A549 (cell line): Measurements from ENCODE around the gene SLC6A5. TPM values are rescaled to one million over a fixed set of nuclear protein-coding genes. Genes with fewer than 3 reads are reported as not detected.

ENCODE experiments used
- ATAC-seq, 2 experiments: fragments of 200-7000 bp in 1 of 2; fragments of >200 bp in 1 of 2; cut with Nextera tagmentation in 1 of 2; cut with Tn5 transposase in 1 of 2; 3 replicates each; pipeline versions ENCODE4 v1.8.0 to v1.9.1; 2018 to 2020; ENCODE audit warnings: mild to moderate bottlenecking in 1 of 2, moderate library complexity in 1 of 2
- CTCF ChIA-PET: fragments of 300-600 bp; sonication (Branson Sonifier 250); formaldehyde crosslinking; extraction: SDS; loops from one replicate; lab custom pipeline; 2021; ENCODE audit warnings: antibody characterized with exemption, inconsistent platforms; lab: Yijun Ruan, JAX
- POLR2A ChIA-PET: fragments of 350-600 bp; formaldehyde crosslinking; extraction: SDS; loops from one replicate; lab custom pipeline; 2021; ENCODE audit warnings: antibody characterized with exemption, inconsistent platforms; lab: Yijun Ruan, JAX
- DNase-seq, 2 experiments: peaks; one replicate each; pipeline versions ENCODE4 v3.0.0 to v3.0.0-alpha.2; 2011 to 2016; ENCODE audit warnings: low read depth in 1 of 2, low spot score in 1 of 2
- FAIRE-seq: peaks from 2 replicates; lab custom pipeline; 2011; peaks lifted over from hg19 to GRCh38; lab: Jason Lieb, UNC
- H3K27ac ChIP-seq, 2 experiments: fragments of >200 bp; sonication (Bioruptor Twin); formaldehyde crosslinking; 3 replicates each; pipeline ENCODE4 v1.5.1; 2016 to 2017
- H3K4me1 ChIP-seq: fragments of >200 bp; sonication (Bioruptor Twin); formaldehyde crosslinking; 3 replicates; pipeline ENCODE4 v1.6.1; 2016
- H3K4me2 ChIP-seq: fragments of >200 bp; sonication (Bioruptor Twin); formaldehyde crosslinking; 3 replicates; pipeline ENCODE4 v1.6.1; 2016
- H3K4me3 ChIP-seq: fragments of >200 bp; sonication (Bioruptor Twin); formaldehyde crosslinking; 3 replicates; pipeline ENCODE4 v1.5.1; 2016
- H3K9me3 ChIP-seq: fragments of >200 bp; sonication (Bioruptor Twin); formaldehyde crosslinking; 3 replicates; pipeline ENCODE4 v1.6.1; 2016
- BCL3 ChIP-seq: fragments of >200 bp; sonication (Bioruptor Twin); formaldehyde crosslinking; IDR thresholded peaks from 3 replicates; pipeline ENCODE4 v1.6.1; 2016
- CBX2 ChIP-seq: fragments of 200-600 bp; sonication (generic); IDR thresholded peaks from 2 replicates; pipeline ENCODE4 v1.6.1; 2016; ENCODE audit warnings: low read depth, mild to moderate bottlenecking, borderline replicate concordance
- CHD4 ChIP-seq: fragments of 200-600 bp; sonication (generic); IDR thresholded peaks from 2 replicates; pipeline ENCODE4 v1.6.1; 2016; ENCODE audit warnings: antibody characterized with exemption, mild to moderate bottlenecking, borderline replicate concordance
- GATA3 ChIP-seq: IDR thresholded peaks from 2 replicates; pipeline ENCODE4 v1.6.1; 2012; ENCODE audit warnings: borderline replicate concordance
- HDAC2 ChIP-seq: fragments of 200-600 bp; sonication (generic); IDR thresholded peaks from 2 replicates; pipeline ENCODE4 v1.6.1; 2016
- HES2 ChIP-seq: fragments of >200 bp; sonication (Bioruptor Twin); formaldehyde crosslinking; IDR thresholded peaks from 2 replicates; pipeline ENCODE4 v1.6.1; 2016
- HMGXB4 ChIP-seq: fragments of 250-450 bp; sonication (Bioruptor Pico); IDR thresholded peaks from 2 replicates; pipeline ENCODE4 v1.5.0; 2021; ENCODE audit warnings: mild to moderate bottlenecking, moderate library complexity, borderline replicate concordance
- HOXB13 ChIP-seq: fragments of 250-450 bp; sonication (Bioruptor Pico); IDR thresholded peaks from 2 replicates; pipeline ENCODE4 v1.5.0; 2020; ENCODE audit warnings: low read depth, mild to moderate bottlenecking, moderate library complexity
- JUNB ChIP-seq: fragments of >200 bp; sonication (Bioruptor Twin); formaldehyde crosslinking; IDR thresholded peaks from 2 replicates; pipeline ENCODE4 v1.6.1; 2016
- KDM5A ChIP-seq: fragments of 200-600 bp; sonication (generic); IDR thresholded peaks from 2 replicates; pipeline ENCODE4 v1.6.1; 2016; ENCODE audit warnings: antibody characterized with exemption, mild to moderate bottlenecking
- MAFK ChIP-seq: fragments of 450-650 bp; IDR thresholded peaks from 2 replicates; pipeline ENCODE4 v1.6.1; 2014; ENCODE audit not compliant: partially characterized antibody
- MAZ ChIP-seq: fragments of 150-350 bp; IDR thresholded peaks from 2 replicates; pipeline ENCODE4 v1.6.1; 2014; ENCODE audit warnings: antibody characterized with exemption, low read depth, low read length, borderline replicate concordance
- MYC ChIP-seq: IDR thresholded peaks from 2 replicates; pipeline ENCODE4 v1.6.1; 2012; ENCODE audit warnings: mild to moderate bottlenecking, inconsistent platforms, low read length, improper control_type of control experiment, borderline replicate concordance
- NPAS2 ChIP-seq: fragments of 250-450 bp; sonication (Bioruptor Pico); IDR thresholded peaks from 2 replicates; pipeline ENCODE4 v1.8.0; 2022; ENCODE audit warnings: mild to moderate bottlenecking, moderate library complexity, borderline replicate concordance
- NR3C1 ChIP-seq: fragments of >200 bp; sonication (Bioruptor Twin); formaldehyde crosslinking; IDR thresholded peaks from 3 replicates; pipeline ENCODE4 v1.6.1; 2017
- PBX3 ChIP-seq: IDR thresholded peaks from 2 replicates; pipeline ENCODE4 v1.6.1; 2012
- POLR2A ChIP-seq: IDR thresholded peaks from 2 replicates; pipeline ENCODE4 v1.6.1; 2012; ENCODE audit warnings: mild to moderate bottlenecking, low read length
- POLR2AphosphoS2 ChIP-seq: conservative IDR thresholded peaks from 2 replicates; pipeline ENCODE4 v1.6.1; 2012; ENCODE audit warnings: low read length, improper control_type of control experiment, inconsistent platforms
- RAD21 ChIP-seq, 2 experiments: fragments of >200 bp in 1 of 2; sonication (Bioruptor Twin) in 1 of 2; formaldehyde crosslinking in 1 of 2; IDR thresholded peaks in 1 of 2; conservative IDR thresholded peaks in 1 of 2; 2 replicates in 1 of 2; 3 replicates in 1 of 2; pipeline ENCODE4 v1.6.1; 2012 to 2018; ENCODE audit warnings: inconsistent platforms in 1 of 2
- RARB ChIP-seq: fragments of 250-450 bp; sonication (Bioruptor Pico); IDR thresholded peaks from 2 replicates; pipeline ENCODE4 v1.8.0; 2021; ENCODE audit warnings: mild to moderate bottlenecking, moderate library complexity
- RFX5 ChIP-seq: fragments of 450-650 bp; IDR thresholded peaks from 2 replicates; pipeline ENCODE4 v1.7.1; 2014; ENCODE audit warnings: antibody characterized with exemption, mild to moderate bottlenecking, moderate library complexity
- RNF2 ChIP-seq: fragments of 200-600 bp; sonication (generic); IDR thresholded peaks from 2 replicates; pipeline ENCODE4 v1.6.1; 2016; ENCODE audit warnings: low read depth, mild to moderate bottlenecking, antibody characterized with exemption, moderate library complexity, borderline replicate concordance
- SMC3 ChIP-seq: fragments of >200 bp; sonication (Bioruptor Twin); formaldehyde crosslinking; IDR thresholded peaks from 3 replicates; pipeline ENCODE4 v1.6.1; 2018; ENCODE audit warnings: inconsistent platforms
- ZC3H11A ChIP-seq: fragments of 450-650 bp; IDR thresholded peaks from 2 replicates; pipeline ENCODE4 v1.6.1; 2014; ENCODE audit warnings: antibody characterized with exemption, mild to moderate bottlenecking
- ZFP36 ChIP-seq: fragments of 450-650 bp; IDR thresholded peaks from 2 replicates; pipeline ENCODE4 v1.6.1; 2014; ENCODE audit warnings: borderline replicate concordance; ENCODE audit not compliant: partially characterized antibody
- WGBS: methylation state at CpG from one replicate; pipeline ENCODE4 v1.1.6; 2017; ENCODE audit errors: missing lambda C conversion rate; 5-methylcytosine and 5-hydroxymethylcytosine counted together
- polyA plus RNA-seq, 4 experiments: library from polyadenylated mRNA; depleted of rRNA in 3 of 4; stranded (reverse); fragments of >200 nt; fragmentation: RNase III in 1 of 4; extraction: RNeasy Plus Mini Kit Qiagen cat#74134 plus additional on column Dnase treatment in 1 of 4; gene quantifications; 2 replicates in 3 of 4; 3 replicates in 1 of 4; pipeline ENCODE4 v1.2.3, GENCODE V29; 2011 to 2017

SLC6A5 gene
- polyA plus RNA-seq, 2 of the 4 experiments (the other 2 are of a cell fraction): not detected

- H3K4me1 ChIP-seq: no peaks in the 10 kb centered on the region
- no peak overlapping the region for H3K4me2 ChIP-seq
- DNase-seq (no peak), ATAC-seq (no peak), FAIRE-seq (no peak)
- ChIA-PET CTCF (interaction anchor here (0.7 to 1.7 kb wide), 3 partner anchors 9 to 242 kb away, joined by 3 to 5 read pairs (median 4); no protein-coding TSS in a partner anchor), POLR2A (no interaction called here)
- no peak overlapping the region for H3K27ac ChIP-seq
- no peak overlapping the region for H3K4me3 ChIP-seq
- WGBS: 45% methylated on average over 53 of the region's 63 CpGs
- 0 out of 3 replicates have a peak, but pooled peaks cover 4% of the 10 kb centered on the region for H3K9me3 ChIP-seq
- TF ChIP-seq MAZ (no peak), NPAS2 (CRISPR knock-in tag) (no peak), MAFK (no peak), SMC3 (no peak), NR3C1 (no peak), PBX3 (no peak), ZC3H11A (no peak), POLR2AphosphoS2 (no peak), JUNB (no peak), BCL3 (no peak), HOXB13 (no peak)
Observed at GRCh38 chr11:20601221-20601914, 2.0 kb downstream of the SLC6A5 start.

- Histone ChIP-seq H3K4me3 (no peak overlapping the region), H3K27ac (no peak overlapping the region)
- POLR2A ChIA-PET: no interaction called here
- no peak for ATAC-seq
- WGBS: 17% methylated on average over 8 of the region's 25 CpGs
- TF ChIP-seq CHD4: no peak
- no peak for TF ChIP-seq HDAC2
- TF ChIP-seq GATA3: no peak
- TF ChIP-seq RFX5: no peak
- TF ChIP-seq POLR2A: no peak
- TF ChIP-seq RAD21 (conservative IDR thresholded peaks at IDR 0.05 in 1 of 2, IDR thresholded peaks at IDR 0.05 in 1 of 2): no peak
- TF ChIP-seq RNF2: no peak
- TF ChIP-seq HES2: no peak
- no peak for TF ChIP-seq PBX3
- TF ChIP-seq RARB (CRISPR knock-in tag): no peak
- no peak for TF ChIP-seq MYC
- TF ChIP-seq HMGXB4: no peak
- TF ChIP-seq ZFP36: no peak
- no peak for TF ChIP-seq MAFK
- TF ChIP-seq POLR2AphosphoS2: no peak
- no peak for TF ChIP-seq CBX2
- TF ChIP-seq KDM5A: no peak
- TF ChIP-seq, all 56 proteins: peak for 0
- FAIRE-seq (no peak), DNase-seq (no peak)
- CTCF ChIA-PET: no interaction called here
- H3K9me3 ChIP-seq: 0 out of 3 replicates have a peak, but pooled peaks cover 4% of the 10 kb centered on the region
- no peak overlapping the region for H3K4me2 ChIP-seq
- no peaks in the 10 kb centered on the region for H3K4me1 ChIP-seq
Observed at GRCh38 chr11:20604295-20604803, 4.9 kb downstream of the SLC6A5 start.
